ENCODE measurements around the gene PRR16. TPM values are rescaled to one million over a fixed set of nuclear protein-coding genes. Genes with fewer than 3 reads are reported as not detected.

PRR16 gene
- polyA plus RNA-seq, 2 of the 4 experiments (the other 2 are of a cell fraction) = 0.05 TPM; not detected in 1

- POLR2A ChIA-PET = no interaction called here
- DNase-seq (ENCODE audit: low read depth in 1 of 2, low spot score in 1 of 2) (no peak), ATAC-seq (no peak), FAIRE-seq (no peak)
- H3K4me2 ChIP-seq = no peak overlapping the region
- H3K27ac ChIP-seq = no peak overlapping the region
- 23% methylated on average over 1 of the region's 1 CpG for WGBS (ENCODE audit: missing lambda C conversion rate)
- no peak overlapping the region for H3K4me3 ChIP-seq
- CTCF ChIA-PET = no interaction called here
- TF ChIP-seq EP300 (IDR thresholded peaks at IDR 0.05) = no peak
- no peak for TF ChIP-seq SMC3 (IDR thresholded peaks at IDR 0.05)
- H3K9me3 ChIP-seq = no peaks in the 10 kb centered on the region
- H3K4me1 ChIP-seq = no peaks in the 10 kb centered on the region
Observed at GRCh38 chr5:120586646-120587045, 122.5 kb downstream of the PRR16 start.

GRCh38 chr5:120591911-120592310, 127.8 kb downstream of the PRR16 start:
- 1% methylated on average over 2 of the region's 2 CpGs for WGBS (ENCODE audit: missing lambda C conversion rate)
- TF ChIP-seq POLR2AphosphoS2 (conservative IDR thresholded peaks at IDR 0.05; ENCODE audit: low read length) (no peak), MYC (IDR thresholded peaks at IDR 0.05; ENCODE audit: borderline replicate concordance, low read length) (no peak), EHMT2 (IDR thresholded peaks at IDR 0.05; ENCODE audit: low read depth) (no peak), JUN (IDR thresholded peaks at IDR 0.05) (no peak), RNF2 (IDR thresholded peaks at IDR 0.05; ENCODE audit: borderline replicate concordance, low read depth) (no peak), MAX (IDR thresholded peaks at IDR 0.05) (no peak), MAZ (IDR thresholded peaks at IDR 0.05; ENCODE audit: borderline replicate concordance, low read depth, low read length) (no peak), RAD21 (conservative IDR thresholded peaks at IDR 0.05 in 1 of 2, IDR thresholded peaks at IDR 0.05 in 1 of 2) (no peak), BHLHE40 (IDR thresholded peaks at IDR 0.05; ENCODE audit: low read depth, low read length) (no peak), POLR2A (IDR thresholded peaks at IDR 0.05; ENCODE audit: low read length) (no peak), TFCP2L1 (CRISPR knock-in tag; IDR thresholded peaks at IDR 0.05) (no peak), FOSL2 (IDR thresholded peaks at IDR 0.05) (no peak), FOSL2 (CRISPR knock-in tag; IDR thresholded peaks at IDR 0.05) (no peak), KDM1A (IDR thresholded peaks at IDR 0.05; ENCODE audit: low read depth) (no peak), EHF (CRISPR knock-in tag; IDR thresholded peaks at IDR 0.05) (no peak), ESRRA (IDR thresholded peaks at IDR 0.05; ENCODE audit: borderline replicate concordance, low read length) (no peak), CBX8 (IDR thresholded peaks at IDR 0.05) (no peak)
- TF ChIP-seq, protein P1, sequence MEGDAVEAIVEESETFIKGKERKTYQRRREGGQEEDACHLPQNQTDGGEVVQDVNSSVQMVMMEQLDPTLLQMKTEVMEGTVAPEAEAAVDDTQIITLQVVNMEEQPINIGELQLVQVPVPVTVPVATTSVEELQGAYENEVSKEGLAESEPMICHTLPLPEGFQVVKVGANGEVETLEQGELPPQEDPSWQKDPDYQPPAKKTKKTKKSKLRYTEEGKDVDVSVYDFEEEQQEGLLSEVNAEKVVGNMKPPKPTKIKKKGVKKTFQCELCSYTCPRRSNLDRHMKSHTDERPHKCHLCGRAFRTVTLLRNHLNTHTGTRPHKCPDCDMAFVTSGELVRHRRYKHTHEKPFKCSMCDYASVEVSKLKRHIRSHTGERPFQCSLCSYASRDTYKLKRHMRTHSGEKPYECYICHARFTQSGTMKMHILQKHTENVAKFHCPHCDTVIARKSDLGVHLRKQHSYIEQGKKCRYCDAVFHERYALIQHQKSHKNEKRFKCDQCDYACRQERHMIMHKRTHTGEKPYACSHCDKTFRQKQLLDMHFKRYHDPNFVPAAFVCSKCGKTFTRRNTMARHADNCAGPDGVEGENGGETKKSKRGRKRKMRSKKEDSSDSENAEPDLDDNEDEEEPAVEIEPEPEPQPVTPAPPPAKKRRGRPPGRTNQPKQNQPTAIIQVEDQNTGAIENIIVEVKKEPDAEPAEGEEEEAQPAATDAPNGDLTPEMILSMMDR (IDR thresholded peaks at IDR 0.05) = no peak
- TF ChIP-seq, protein P2, sequence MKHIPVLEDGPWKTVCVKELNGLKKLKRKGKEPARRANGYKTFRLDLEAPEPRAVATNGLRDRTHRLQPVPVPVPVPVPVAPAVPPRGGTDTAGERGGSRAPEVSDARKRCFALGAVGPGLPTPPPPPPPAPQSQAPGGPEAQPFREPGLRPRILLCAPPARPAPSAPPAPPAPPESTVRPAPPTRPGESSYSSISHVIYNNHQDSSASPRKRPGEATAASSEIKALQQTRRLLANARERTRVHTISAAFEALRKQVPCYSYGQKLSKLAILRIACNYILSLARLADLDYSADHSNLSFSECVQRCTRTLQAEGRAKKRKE (CRISPR knock-in tag; IDR thresholded peaks at IDR 0.05; ENCODE audit: low read depth) = no peak
- TF ChIP-seq, protein P3, sequence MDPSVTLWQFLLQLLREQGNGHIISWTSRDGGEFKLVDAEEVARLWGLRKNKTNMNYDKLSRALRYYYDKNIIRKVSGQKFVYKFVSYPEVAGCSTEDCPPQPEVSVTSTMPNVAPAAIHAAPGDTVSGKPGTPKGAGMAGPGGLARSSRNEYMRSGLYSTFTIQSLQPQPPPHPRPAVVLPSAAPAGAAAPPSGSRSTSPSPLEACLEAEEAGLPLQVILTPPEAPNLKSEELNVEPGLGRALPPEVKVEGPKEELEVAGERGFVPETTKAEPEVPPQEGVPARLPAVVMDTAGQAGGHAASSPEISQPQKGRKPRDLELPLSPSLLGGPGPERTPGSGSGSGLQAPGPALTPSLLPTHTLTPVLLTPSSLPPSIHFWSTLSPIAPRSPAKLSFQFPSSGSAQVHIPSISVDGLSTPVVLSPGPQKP (IDR thresholded peaks at IDR 0.05; ENCODE audit: low read depth, low read length) = no peak
- FAIRE-seq (no peak), DNase-seq (ENCODE audit: low read depth in 1 of 2, low spot score in 1 of 2) (no peak), ATAC-seq (no peak)
- POLR2A ChIA-PET = no interaction called here
- Histone ChIP-seq H3K4me2 (no peak overlapping the region), H3K4me1 (no peaks in the 10 kb centered on the region), H3K4me3 (no peak overlapping the region), H3K9me3 (no peaks in the 10 kb centered on the region), H3K27ac (no peak overlapping the region)
- CTCF ChIA-PET = no interaction called here

GRCh38 chr5:120599576-120599975, 135.5 kb downstream of the PRR16 start:
- no peak for FAIRE-seq
- TF ChIP-seq CBX8 (IDR thresholded peaks at IDR 0.05) = no peak
- TF ChIP-seq FOSL2 (IDR thresholded peaks at IDR 0.05) = no peak
- no peak for TF ChIP-seq FOSL2 (CRISPR knock-in tag; IDR thresholded peaks at IDR 0.05)
- no peak for TF ChIP-seq JUN (IDR thresholded peaks at IDR 0.05)
- TF ChIP-seq NR3C1 (IDR thresholded peaks at IDR 0.05) = no peak
- no peak for TF ChIP-seq POLR2A (IDR thresholded peaks at IDR 0.05; ENCODE audit: low read length)
- TF ChIP-seq, protein P1 (IDR thresholded peaks at IDR 0.05) = no peak
- TF ChIP-seq POLR2AphosphoS2 (conservative IDR thresholded peaks at IDR 0.05; ENCODE audit: low read length) = no peak
- TF ChIP-seq HOXA7 (CRISPR knock-in tag; IDR thresholded peaks at IDR 0.05) = no peak
- CTCF ChIA-PET = no interaction called here

More at GRCh38 chr5:120599576-120599975, 135.5 kb downstream of the PRR16 start:
- POLR2A ChIA-PET = interaction anchor here (0.5 kb wide), 1 partner anchor 58 kb away, joined by 5 read pairs; no protein-coding TSS in a partner anchor
- DNase-seq (ENCODE audit: low read depth in 1 of 2, low spot score in 1 of 2) (no peak), ATAC-seq (no peak)
- H3K4me3 ChIP-seq = no peak overlapping the region
- H3K27ac ChIP-seq = no peak overlapping the region
- H3K4me1 ChIP-seq = no peaks in the 10 kb centered on the region
- no peak overlapping the region for H3K4me2 ChIP-seq
- no peaks in the 10 kb centered on the region for H3K9me3 ChIP-seq
- WGBS (ENCODE audit: missing lambda C conversion rate) = 2% methylated on average over 2 of the region's 2 CpGs
